Measurements from ENCODE around the gene TCF7.

- TF ChIP-seq CTCF (IDR thresholded peaks at IDR 0.05 in 4 of 5, conservative IDR thresholded peaks at IDR 0.05 in 1 of 5) (no peak), POLR2A (IDR thresholded peaks at IDR 0.05) (no peak)
Observed at GRCh38 chr5:134145041-134145757, 30.7 kb downstream of the TCF7 start.
